HG02870 (cell line): ENCODE measurements around the gene KCNK6.

Source experiments
- ATAC-seq: cut with Tn5 transposase; IDR thresholded peaks from one replicate; pipeline ENCODE4 v1.9.1; 2021; ENCODE audit warnings: mild to moderate bottlenecking, moderate library complexity; ENCODE audit not compliant: unreplicated experiment

KCNK6 gene

DNA sequence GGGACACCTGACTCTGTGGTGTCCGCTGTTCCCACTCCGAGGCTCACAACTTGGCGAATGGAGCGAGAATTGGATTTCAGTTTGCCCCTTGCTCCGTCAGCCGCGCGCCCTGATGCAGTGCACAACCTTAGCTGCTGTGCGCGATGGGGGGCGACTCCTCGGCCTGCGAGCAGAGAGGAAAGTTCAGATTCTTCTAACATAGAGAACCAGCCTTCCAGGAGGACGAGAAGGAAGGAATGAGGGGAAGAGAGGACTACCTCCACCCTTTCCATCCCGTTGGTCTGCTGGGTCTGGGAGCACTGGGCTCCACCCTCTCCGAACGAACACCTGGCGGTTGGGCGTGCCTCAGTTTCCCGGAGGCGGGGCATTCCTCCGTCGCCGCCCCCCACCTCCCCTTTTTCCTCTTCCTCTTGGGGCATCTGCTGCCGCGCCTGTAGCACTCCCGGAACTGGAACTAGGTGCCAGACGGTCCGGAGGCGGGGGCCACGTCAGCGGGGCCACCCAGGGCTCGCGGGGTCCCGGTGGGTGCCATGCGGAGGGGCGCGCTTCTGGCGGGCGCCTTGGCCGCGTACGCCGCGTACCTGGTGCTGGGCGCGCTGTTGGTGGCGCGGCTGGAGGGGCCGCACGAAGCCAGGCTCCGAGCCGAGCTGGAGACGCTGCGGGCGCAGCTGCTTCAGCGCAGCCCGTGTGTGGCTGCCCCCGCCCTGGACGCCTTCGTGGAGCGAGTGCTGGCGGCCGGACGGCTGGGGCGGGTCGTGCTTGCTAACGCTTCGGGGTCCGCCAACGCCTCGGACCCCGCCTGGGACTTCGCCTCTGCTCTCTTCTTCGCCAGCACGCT is at the start of gene KCNK6:
Gene KCNK6 (plus strand): TSS at position 425 of the 838 bp plus-strand sequence. CDS start 106 bp downstream, at position 531.
- ATAC-seq: no peak

- ATAC-seq: no peak
Observed at GRCh38 chr19:38270587-38271167, 49.0 kb upstream of the KCNK6 start.

- ATAC-seq: no peak
Observed at GRCh38 chr19:38273499-38273898, 46.1 kb upstream of the KCNK6 start.

DNA sequence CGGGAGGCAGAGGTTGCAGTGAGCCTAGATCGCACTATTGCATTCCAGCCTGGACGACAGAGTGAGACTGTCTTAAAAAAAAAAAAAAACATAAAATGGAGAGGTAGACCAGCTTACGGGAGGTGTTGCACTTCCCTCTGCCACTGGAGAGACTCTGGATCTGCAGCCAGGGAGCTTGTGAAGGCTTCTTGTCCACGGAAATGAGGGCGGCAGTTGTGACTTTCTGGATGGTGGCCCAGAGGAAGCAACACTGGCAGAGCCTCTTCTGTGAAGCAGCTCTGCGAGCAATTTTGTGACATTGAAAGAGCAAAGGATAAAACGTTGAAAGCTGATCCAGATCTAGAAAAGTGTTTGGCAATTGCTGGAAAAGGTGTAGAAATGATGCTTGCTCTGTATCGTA is 44.9 kb upstream of the KCNK6 start:
- no peak for ATAC-seq

GRCh38 chr19:38276942-38277517 is 42.6 kb upstream of the KCNK6 start:
- no peak for ATAC-seq

GRCh38 chr19:38277549-38277948 is 42.1 kb upstream of the KCNK6 start:
- ATAC-seq: no peak

GRCh38 chr19:38277969-38278680 is 41.5 kb upstream of the KCNK6 start:
- ATAC-seq: no peak

GRCh38 chr19:38278751-38279150 is 40.9 kb upstream of the KCNK6 start:
- no peak for ATAC-seq

DNA sequence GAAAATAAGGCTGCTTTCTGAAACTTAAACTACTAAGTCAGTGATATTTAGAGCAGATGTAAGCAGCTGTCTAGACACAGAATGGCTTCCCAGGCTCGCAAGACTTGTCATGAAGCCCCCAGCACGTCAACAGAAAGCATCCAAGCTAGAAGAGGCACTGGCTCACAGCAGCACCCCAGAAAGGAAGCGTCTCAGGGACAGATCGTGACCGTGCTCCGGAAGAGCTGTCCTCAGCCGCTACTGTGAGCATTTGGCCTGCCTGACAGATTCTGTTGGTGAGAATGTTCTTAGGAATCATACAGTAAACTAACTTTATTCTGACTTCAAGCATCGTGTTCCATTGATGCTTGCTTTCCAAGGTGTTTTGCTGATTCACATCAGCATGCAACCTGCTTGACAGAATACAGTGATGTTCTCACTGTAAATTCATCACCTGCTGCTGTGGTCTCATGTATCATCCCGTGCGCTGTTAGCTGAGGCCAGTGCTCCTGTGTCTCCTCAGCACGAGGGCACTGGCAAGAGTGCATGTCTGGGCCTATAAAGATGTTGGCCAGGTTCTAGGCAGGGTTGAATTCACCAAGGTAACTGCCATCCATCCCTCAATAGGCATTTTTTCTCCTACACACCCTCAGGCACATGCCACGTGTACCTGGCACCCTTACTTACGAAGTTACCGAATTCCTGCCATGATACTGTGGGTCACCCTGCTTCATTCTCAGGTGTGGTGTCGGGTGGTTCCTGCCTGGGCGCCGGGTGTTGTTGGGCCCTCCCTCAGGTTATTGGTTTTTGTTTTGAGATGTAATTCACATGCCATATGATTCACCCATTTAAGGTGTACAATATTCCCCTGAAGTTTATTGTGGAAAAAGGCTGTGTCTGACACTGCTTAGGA is 39.4 kb upstream of the KCNK6 start:
- no peak for ATAC-seq

DNA sequence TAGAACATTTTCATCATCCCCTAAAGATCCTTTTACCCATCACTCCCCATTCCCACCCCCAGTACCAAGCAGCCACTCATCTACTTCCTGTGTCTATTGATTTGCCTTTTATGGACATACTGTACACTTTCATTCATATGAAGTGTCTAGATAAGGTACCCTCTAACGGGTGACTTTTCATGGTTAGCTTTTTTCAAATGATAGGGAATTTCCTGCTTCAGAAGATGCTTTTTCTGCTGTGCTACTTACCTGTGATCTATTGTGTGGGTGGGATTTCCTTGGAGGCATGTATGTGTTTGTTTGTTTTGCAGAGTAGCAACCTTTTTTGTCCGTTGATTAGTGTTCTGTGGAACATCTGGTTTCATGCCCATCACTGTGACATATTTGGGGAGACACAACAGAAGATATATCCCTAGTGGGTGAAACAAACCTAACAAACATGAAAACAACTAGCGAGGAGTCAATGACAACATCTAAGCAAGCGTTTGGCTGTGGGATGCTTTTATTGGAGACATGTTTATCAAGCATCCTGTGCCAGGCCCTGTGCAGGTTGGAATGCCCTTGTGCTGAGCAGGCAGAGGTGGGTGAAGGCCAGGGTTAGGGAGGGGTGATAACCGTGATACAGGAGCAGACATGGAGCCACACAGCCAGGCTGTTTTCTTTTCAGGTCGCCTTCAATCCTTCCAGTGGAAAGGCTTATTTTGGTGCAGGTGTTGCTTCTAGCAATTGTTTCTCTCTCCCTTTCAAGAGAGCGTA is 37.7 kb upstream of the KCNK6 start:
- no peak for ATAC-seq

DNA sequence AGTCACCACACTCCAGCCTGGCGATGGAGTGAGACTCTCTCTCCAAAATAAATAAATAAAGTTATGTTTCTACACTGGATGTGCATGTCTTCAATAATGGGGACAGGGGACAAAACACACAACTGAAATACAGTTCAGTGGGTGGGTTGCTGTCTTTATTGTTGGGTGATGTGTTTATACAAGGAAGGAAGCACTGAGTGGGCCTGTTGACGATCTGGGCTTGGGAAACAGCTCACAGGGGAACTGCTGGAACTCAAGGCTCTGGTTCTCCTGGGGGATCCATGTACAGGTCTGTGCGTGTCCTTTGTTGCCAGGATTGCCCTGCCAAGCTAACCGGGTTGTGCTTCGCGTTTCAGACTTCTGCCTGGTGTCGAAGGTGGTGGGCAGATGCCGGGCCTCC is 36.4 kb upstream of the KCNK6 start:
- ATAC-seq: no peak

GRCh38 chr19:38284422-38284821 is 35.2 kb upstream of the KCNK6 start:
- ATAC-seq: no peak

- no peak for ATAC-seq
Observed at GRCh38 chr19:38285567-38285966, 34.1 kb upstream of the KCNK6 start.

- no peak for ATAC-seq
Observed at GRCh38 chr19:38287604-38288003, 32.0 kb upstream of the KCNK6 start.

DNA sequence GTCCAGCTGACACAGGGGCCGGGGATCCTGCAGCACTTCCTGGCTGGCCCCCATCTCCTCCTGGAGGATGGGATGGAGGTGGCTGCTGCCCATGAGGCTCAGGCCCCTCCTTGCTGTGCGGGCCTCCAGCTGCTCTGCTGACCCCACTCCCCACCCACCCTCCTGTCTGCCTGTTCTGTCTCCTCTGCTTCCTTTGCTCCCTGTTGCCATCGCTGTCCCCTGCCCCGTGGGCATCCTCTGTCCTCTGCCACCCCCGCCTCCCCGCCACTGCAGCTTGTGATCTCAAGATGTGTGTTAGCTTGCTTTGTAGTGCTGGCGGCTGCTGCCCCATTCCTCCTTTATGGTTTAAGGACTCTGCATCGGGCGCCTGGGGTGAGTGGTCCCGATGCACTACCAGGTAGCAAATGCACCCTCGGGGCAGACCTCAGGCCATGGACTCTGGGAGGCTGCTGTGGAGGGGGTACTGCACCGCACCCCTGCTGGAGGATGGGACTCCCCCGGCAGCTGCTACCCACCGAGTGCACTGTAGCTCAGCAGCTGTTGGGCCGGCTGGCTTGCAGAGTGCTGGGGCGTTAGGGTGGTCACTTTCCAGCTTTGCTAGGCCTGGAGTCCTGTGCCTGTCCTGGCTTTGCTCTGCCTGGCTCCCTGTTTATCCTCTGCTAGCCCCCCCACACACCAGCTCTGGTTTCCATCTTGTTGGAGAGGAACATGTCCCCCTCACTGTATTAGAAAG is 31.4 kb upstream of the KCNK6 start:
- no peak for ATAC-seq

DNA sequence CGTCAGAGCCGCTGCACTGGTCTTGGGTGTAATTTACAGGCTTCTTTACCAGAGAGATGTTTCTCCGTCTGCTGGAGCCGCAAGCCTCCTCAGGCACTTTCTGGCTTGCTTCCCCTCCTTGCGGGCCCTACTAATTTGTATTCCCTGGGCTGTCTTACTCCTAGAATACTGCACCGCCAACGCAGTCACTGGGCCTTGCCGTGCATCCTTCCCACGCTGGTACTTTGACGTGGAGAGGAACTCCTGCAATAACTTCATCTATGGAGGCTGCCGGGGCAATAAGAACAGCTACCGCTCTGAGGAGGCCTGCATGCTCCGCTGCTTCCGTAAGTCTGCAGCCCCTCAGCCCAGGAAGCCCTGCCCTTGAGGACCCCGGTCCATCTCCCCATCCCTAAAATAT is 29.7 kb upstream of the KCNK6 start:
- no peak for ATAC-seq

GRCh38 chr19:38290631-38291147 is 29.0 kb upstream of the KCNK6 start:
- ATAC-seq: no peak

DNA sequence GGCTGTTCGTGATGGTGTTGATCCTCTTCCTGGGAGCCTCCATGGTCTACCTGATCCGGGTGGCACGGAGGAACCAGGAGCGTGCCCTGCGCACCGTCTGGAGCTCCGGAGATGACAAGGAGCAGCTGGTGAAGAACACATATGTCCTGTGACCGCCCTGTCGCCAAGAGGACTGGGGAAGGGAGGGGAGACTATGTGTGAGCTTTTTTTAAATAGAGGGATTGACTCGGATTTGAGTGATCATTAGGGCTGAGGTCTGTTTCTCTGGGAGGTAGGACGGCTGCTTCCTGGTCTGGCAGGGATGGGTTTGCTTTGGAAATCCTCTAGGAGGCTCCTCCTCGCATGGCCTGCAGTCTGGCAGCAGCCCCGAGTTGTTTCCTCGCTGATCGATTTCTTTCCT is 27.8 kb upstream of the KCNK6 start:
- ATAC-seq: no peak

DNA sequence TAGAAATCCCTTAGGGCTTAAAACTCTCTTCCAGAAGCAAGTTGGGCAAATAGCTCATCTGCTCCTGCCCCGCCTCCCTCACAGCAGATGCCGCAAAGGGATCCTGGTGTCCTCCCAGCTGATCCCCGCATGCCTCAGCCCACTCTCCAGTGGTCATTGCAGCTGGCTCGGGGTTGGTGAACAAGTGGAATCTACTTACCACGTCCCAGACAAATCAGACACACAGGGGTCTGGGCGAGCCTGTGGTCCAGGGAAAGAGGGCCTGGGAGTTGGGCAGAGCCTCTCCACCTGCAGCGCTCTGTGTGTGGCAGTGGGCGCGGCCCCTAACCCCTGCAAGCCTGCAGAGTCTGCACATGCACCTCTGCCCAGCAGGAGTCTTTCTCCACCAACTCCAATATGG is 26.4 kb upstream of the KCNK6 start:
- ATAC-seq: no peak
